A673 (cell line): ENCODE data around the gene DEFB114. TPM values are rescaled to one million over a fixed set of nuclear protein-coding genes. Genes with fewer than 3 reads are reported as not detected.

Experiments used
- BruUV-seq: library from RNA; stranded (reverse); fragments of 400-500 nt; replicated peaks from 2 replicates; lab custom pipeline; 2021; lab: Mats Ljungman, UMichigan
- CTCF ChIA-PET: fragments of 300-600 bp; sonication (Branson Sonifier 250); formaldehyde crosslinking; loops from one replicate; lab custom pipeline; 2022; ENCODE audit warnings: antibody characterized with exemption; lab: Charles Lee
- POLR2A ChIA-PET: fragments of 300-600 bp; sonication (Branson Sonifier 250); formaldehyde crosslinking; loops from one replicate; lab custom pipeline; 2022; ENCODE audit warnings: antibody characterized with exemption; ENCODE audit not compliant: low non-redundant PET; lab: Charles Lee
- DNase-seq: peaks from one replicate; pipeline ENCODE4 v3.0.0-alpha.2; 2015; ENCODE audit warnings: low spot score
- H3K27ac ChIP-seq: fragments of 200-600 bp; sonication (generic); 2 replicates; pipeline ENCODE4 v1.5.1; 2016; ENCODE audit warnings: mixed run types, low read depth, mild to moderate bottlenecking, mixed read lengths, antibody characterized with exemption, low read length; ENCODE audit not compliant: poor library complexity, severe bottlenecking
- H3K27me3 ChIP-seq: fragments of 200-600 bp; sonication (generic); replicated peaks from 2 replicates; pipeline ENCODE4 v1.6.1; 2017; ENCODE audit warnings: mixed run types, low read depth, mild to moderate bottlenecking, mixed read lengths, antibody characterized with exemption, low read length; ENCODE audit not compliant: insufficient read depth, poor library complexity
- H3K36me3 ChIP-seq: fragments of 200-600 bp; sonication (generic); 2 replicates; pipeline ENCODE4 v1.6.1; 2016; ENCODE audit warnings: mixed run types, mild to moderate bottlenecking, mixed read lengths, antibody characterized with exemption, low read length; ENCODE audit not compliant: insufficient read depth, poor library complexity, severe bottlenecking
- H3K4me1 ChIP-seq: fragments of 200-600 bp; sonication (generic); 2 replicates; pipeline ENCODE4 v1.6.1; 2017; ENCODE audit warnings: mixed run types, mild to moderate bottlenecking, mixed read lengths, antibody characterized with exemption, low read length; ENCODE audit not compliant: insufficient read depth, poor library complexity, severe bottlenecking
- H3K4me3 ChIP-seq: fragments of 200-600 bp; sonication (generic); 2 replicates; pipeline ENCODE4 v1.5.1; 2016; ENCODE audit warnings: low read depth, mixed run types, mild to moderate bottlenecking, mixed read lengths, low read length; ENCODE audit not compliant: poor library complexity, severe bottlenecking
- H3K9me3 ChIP-seq: fragments of 200-600 bp; sonication (generic); 2 replicates; pipeline ENCODE4 v1.6.1; 2016; ENCODE audit warnings: mixed run types, low read depth, mild to moderate bottlenecking, mixed read lengths, antibody characterized with exemption, low read length; ENCODE audit not compliant: poor library complexity, severe bottlenecking
- EZH2 ChIP-seq: fragments of 200-600 bp; sonication (generic); IDR thresholded peaks from 2 replicates; pipeline ENCODE4 v1.6.1; 2017; ENCODE audit warnings: borderline replicate concordance, low read depth, mild to moderate bottlenecking, mixed read lengths, antibody characterized with exemption, low read length; ENCODE audit not compliant: poor library complexity, severe bottlenecking
- intact Hi-C: fragments of 100-400 bp; cut with micrococcal nuclease; formaldehyde crosslinking; loops from one replicate; pipeline ENCODE4 v1.10.0; 2022; ENCODE audit not compliant: unreplicated experiment
- total RNA-seq: library from RNA; stranded (reverse); gene quantifications from 2 replicates; pipeline ENCODE4 v1.2.3, GENCODE V29; 2021
- TF ChIP-seq, protein P1 (sequence below): fragments of 300-800, 200-600 bp; sonication (generic); conservative IDR thresholded peaks from 2 replicates; pipeline ENCODE4 v1.5.1; 2017; ENCODE audit warnings: low read depth, mild to moderate bottlenecking, antibody characterized with exemption, low read length, moderate library complexity, mixed read lengths

Gene DEFB114
- total RNA-seq, 1 experiment from 2014 or later: not detected

DNA sequence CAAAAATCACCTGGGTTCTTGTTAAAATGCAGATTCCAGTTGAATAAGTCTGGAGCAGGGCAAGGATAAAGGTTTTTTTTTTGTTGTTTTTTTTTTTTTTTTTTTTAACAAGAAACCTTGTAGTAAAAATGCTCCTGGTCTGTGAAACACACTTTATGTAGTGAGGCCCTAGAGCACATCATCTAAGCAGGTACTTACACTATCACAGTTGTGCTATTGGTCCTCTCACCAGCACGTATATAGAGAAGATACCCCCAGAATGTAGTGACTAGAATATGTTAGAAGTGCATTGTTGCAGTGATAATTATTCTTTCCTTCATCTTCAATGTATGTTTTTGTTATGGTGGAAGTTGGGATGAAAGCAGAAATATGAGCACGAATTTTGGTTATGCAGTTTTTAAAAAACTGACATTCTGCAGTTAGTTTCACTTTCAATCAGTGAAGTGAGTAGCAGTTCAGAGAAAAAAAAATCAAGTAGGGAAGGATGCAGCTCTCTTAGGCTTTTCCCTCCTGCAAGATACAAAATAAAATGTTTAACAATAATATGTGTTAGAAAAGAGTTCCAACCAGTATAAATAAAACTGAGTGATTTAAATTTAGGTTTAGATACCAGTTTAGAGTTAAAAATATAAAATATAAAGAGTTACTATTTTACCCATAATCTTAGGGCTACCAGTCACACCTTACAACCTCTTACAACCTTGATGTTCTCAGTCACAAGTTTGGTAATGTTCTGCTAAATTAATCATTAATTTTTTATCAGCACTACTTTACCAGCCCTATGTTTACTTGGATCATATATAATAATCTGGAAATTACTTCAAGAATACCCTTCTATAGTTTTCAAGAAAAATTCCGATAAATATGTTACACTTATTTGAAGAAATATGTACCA, 14.6 kb upstream of the DEFB114 start:
- CTCF ChIA-PET: no interaction called here
- TF ChIP-seq, protein P1, sequence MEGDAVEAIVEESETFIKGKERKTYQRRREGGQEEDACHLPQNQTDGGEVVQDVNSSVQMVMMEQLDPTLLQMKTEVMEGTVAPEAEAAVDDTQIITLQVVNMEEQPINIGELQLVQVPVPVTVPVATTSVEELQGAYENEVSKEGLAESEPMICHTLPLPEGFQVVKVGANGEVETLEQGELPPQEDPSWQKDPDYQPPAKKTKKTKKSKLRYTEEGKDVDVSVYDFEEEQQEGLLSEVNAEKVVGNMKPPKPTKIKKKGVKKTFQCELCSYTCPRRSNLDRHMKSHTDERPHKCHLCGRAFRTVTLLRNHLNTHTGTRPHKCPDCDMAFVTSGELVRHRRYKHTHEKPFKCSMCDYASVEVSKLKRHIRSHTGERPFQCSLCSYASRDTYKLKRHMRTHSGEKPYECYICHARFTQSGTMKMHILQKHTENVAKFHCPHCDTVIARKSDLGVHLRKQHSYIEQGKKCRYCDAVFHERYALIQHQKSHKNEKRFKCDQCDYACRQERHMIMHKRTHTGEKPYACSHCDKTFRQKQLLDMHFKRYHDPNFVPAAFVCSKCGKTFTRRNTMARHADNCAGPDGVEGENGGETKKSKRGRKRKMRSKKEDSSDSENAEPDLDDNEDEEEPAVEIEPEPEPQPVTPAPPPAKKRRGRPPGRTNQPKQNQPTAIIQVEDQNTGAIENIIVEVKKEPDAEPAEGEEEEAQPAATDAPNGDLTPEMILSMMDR: no peak
- TF ChIP-seq EZH2: no peak
- BruUV-seq: no TSS peak

DNA sequence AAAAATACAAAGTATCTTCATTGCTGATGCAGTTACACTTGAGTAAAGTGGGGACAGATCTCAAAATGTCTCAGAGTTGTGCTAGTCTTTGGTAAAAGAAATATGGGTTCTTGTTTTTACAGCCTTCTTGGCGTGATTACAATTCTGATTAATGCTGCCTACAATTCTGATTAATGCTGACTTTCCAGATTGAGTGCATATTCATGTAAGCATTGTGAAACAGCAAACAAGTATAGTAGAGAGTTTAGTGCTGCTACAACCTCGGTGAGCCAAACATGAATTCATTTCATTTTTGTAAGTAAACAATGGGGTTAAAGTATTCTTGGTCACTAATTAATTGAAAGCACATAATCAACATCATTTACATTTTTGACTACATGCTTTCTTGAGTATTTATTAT, 5.6 kb upstream of the DEFB114 start, which contains the start of gene DEFB113:
Gene DEFB113 (minus strand): TSS at position 21 of the 400 bp plus-strand sequence. CDS start 0 bp downstream, at position 21.
- H3K4me1 ChIP-seq: no peaks in the 10 kb centered on the region
- intact Hi-C loops: no loop called here
- H3K36me3 ChIP-seq: no peaks in the 10 kb centered on the region
- TF ChIP-seq, protein P1: no peak
- TF ChIP-seq EZH2: no peak
- no peaks in the 10 kb centered on the region for H3K27me3 ChIP-seq
- H3K9me3 ChIP-seq: no peaks in the 10 kb centered on the region
- no TSS peak for BruUV-seq
- no peak for DNase-seq
- no peak within 1 kb of the TSS for H3K4me3 ChIP-seq
- no peak within 1 kb of the TSS for H3K27ac ChIP-seq
- ChIA-PET CTCF (no interaction called here), POLR2A (no interaction called here)

More for the DNA sequence above, 14.6 kb upstream of the DEFB114 start:
- no peak overlapping the region for H3K27ac ChIP-seq
- intact Hi-C loops: no loop called here
- H3K27me3 ChIP-seq: peaks cover 2% of the 10 kb centered on the region
- no peak for DNase-seq
- POLR2A ChIA-PET: no interaction called here
- H3K36me3 ChIP-seq: no peaks in the 10 kb centered on the region
- no peaks in the 10 kb centered on the region for H3K4me1 ChIP-seq
- H3K9me3 ChIP-seq: no peaks in the 10 kb centered on the region
- no peak overlapping the region for H3K4me3 ChIP-seq

DNA sequence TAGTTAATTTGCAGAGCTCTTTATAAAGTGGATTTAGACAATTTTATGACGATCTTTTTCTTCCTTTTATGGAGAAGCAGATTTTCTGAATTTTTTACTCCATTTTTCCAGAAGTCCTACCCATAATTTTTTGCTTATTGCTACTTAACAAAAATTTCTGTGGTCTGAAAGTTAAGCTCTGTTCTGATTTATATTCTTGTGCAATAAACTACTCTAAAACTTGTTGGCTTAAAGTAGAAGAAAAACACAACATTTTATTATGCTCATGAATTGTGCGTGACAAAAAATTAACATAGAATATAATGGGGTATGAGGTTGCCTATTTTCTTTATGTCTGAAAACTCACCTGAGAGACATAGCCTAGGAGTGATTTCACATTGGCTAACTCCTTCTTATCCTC, 2.9 kb upstream of the DEFB114 start:
- H3K27me3 ChIP-seq: no peaks in the 10 kb centered on the region
- POLR2A ChIA-PET: no interaction called here
- no TSS peak for BruUV-seq
- no peaks in the 10 kb centered on the region for H3K9me3 ChIP-seq
- DNase-seq: no peak
- no peak overlapping the region for H3K4me3 ChIP-seq
- intact Hi-C loops: no loop called here
- no peak overlapping the region for H3K27ac ChIP-seq
- no peaks in the 10 kb centered on the region for H3K36me3 ChIP-seq
- CTCF ChIA-PET: no interaction called here
- H3K4me1 ChIP-seq: no peaks in the 10 kb centered on the region
- TF ChIP-seq, protein P1: no peak
- no peak for TF ChIP-seq EZH2
